H7 (cell line): ENCODE measurements around the gene C6orf47. TPM values are rescaled to one million over a fixed set of nuclear protein-coding genes. Genes with fewer than 3 reads are reported as not detected.

ENCODE experiments used
- total RNA-seq: library from RNA; depleted of rRNA; stranded (reverse); fragments of >200 nt; shearing (Covaris generic); gene quantifications from 2 replicates; pipeline ENCODE4 v1.2.3, GENCODE V29; 2014; rRNA removed

The C6orf47 gene
- total RNA-seq, 1 experiment from 2014 or later = 17.6 TPM

Other genes starting within 250 kb of the C6orf47 start
- gene MICB, start 162.6 kb downstream of the C6orf47 start, total RNA-seq = 50.3 and 55.4 TPM in 2 replicates
- not detected in 2 replicates for gene MCCD1, start 131.8 kb downstream of the C6orf47 start, total RNA-seq
- gene DDX39B, start 118.8 kb downstream of the C6orf47 start, total RNA-seq = 787 and 872 TPM in 2 replicates
- 3.5 and 7.0 TPM in 2 replicates for gene ATP6V1G2, start 114.2 kb downstream of the C6orf47 start, total RNA-seq
- 33.2 and 34.2 TPM in 2 replicates for gene NFKBIL1, start 113.2 kb downstream of the C6orf47 start, total RNA-seq
- gene LTA, start 88.5 kb downstream of the C6orf47 start, total RNA-seq = 0.44 TPM in 1 of 2 replicates, not detected in the other
- gene TNF, start 85.2 kb downstream of the C6orf47 start, total RNA-seq = not detected in 2 replicates
- 0.35 TPM in 1 of 2 replicates, not detected in the other for gene LTB, start 78.4 kb downstream of the C6orf47 start, total RNA-seq
- gene LST1, start 74.5 kb downstream of the C6orf47 start, total RNA-seq = not detected in 2 replicates
- not detected in 2 replicates for gene NCR3, start 67.8 kb downstream of the C6orf47 start, total RNA-seq
- 0.48 and 1.4 TPM in 2 replicates for gene AIF1, start 45.5 kb downstream of the C6orf47 start, total RNA-seq
- gene PRRC2A, start 40.1 kb downstream of the C6orf47 start, total RNA-seq = 163 and 176 TPM in 2 replicates
- gene BAG6, start 8.1 kb downstream of the C6orf47 start, total RNA-seq = 320 and 331 TPM in 2 replicates
- 3.3 and 4.2 TPM in 2 replicates for gene APOM, start 4.9 kb downstream of the C6orf47 start, total RNA-seq
- 28.6 and 33.3 TPM in 2 replicates for gene GPANK1, start 4.2 kb upstream of the C6orf47 start, total RNA-seq
- gene CSNK2B, start 5.3 kb upstream of the C6orf47 start, total RNA-seq = 197 and 224 TPM in 2 replicates
- gene LY6G5B, start 9.2 kb upstream of the C6orf47 start, total RNA-seq = 2.9 and 4.2 TPM in 2 replicates
- gene LY6G5C, start 20.3 kb upstream of the C6orf47 start, total RNA-seq = 0.70 and 2.0 TPM in 2 replicates
- gene ABHD16A, start 42.5 kb upstream of the C6orf47 start, total RNA-seq = 35.7 and 39.7 TPM in 2 replicates
- gene LY6G6F, start 46.1 kb upstream of the C6orf47 start, total RNA-seq = not detected in 2 replicates
- gene LY6G6D, start 54.6 kb upstream of the C6orf47 start, total RNA-seq = 2.8 TPM in 1 of 2 replicates, not detected in the other
- not detected in 2 replicates for gene LY6G6C, start 61.0 kb upstream of the C6orf47 start, total RNA-seq
- gene MPIG6B, start 62.6 kb upstream of the C6orf47 start, total RNA-seq = not detected in 2 replicates
- gene DDAH2, start 68.5 kb upstream of the C6orf47 start, total RNA-seq = 83.6 and 99.2 TPM in 2 replicates
- 456 and 621 TPM in 2 replicates for gene CLIC1, start 75.8 kb upstream of the C6orf47 start, total RNA-seq
- gene MSH5, start 79.2 kb upstream of the C6orf47 start, total RNA-seq = 19.5 and 28.4 TPM in 2 replicates
- 1.8 and 7.7 TPM in 2 replicates for gene SAPCD1, start 101.9 kb upstream of the C6orf47 start, total RNA-seq
- 0.44 and 2.1 TPM in 2 replicates for gene VWA7, start 116.5 kb upstream of the C6orf47 start, total RNA-seq
- gene VARS1, start 135.0 kb upstream of the C6orf47 start, total RNA-seq = 114 and 115 TPM in 2 replicates
- 108 and 150 TPM in 2 replicates for gene LSM2, start 146.2 kb upstream of the C6orf47 start, total RNA-seq
- gene HSPA1L, start 154.5 kb upstream of the C6orf47 start, total RNA-seq = 0.15 and 0.55 TPM in 2 replicates
- gene HSPA1A, start 154.8 kb upstream of the C6orf47 start, total RNA-seq = 45.7 and 58.5 TPM in 2 replicates
- 63.3 and 70.4 TPM in 2 replicates for gene HSPA1B, start 167.0 kb upstream of the C6orf47 start, total RNA-seq
- gene NEU1, start 202.0 kb upstream of the C6orf47 start, total RNA-seq = 56.2 and 58.6 TPM in 2 replicates
- gene SLC44A4, start 218.2 kb upstream of the C6orf47 start, total RNA-seq = 0.42 and 0.48 TPM in 2 replicates
- gene EHMT2, start 236.9 kb upstream of the C6orf47 start, total RNA-seq = 134 and 136 TPM in 2 replicates
- gene ZBTB12, start 241.3 kb upstream of the C6orf47 start, total RNA-seq = 7.9 and 8.7 TPM in 2 replicates